Glutamatergic neuron (in vitro differentiated cells): ENCODE data around the gene AVP. TPM values are rescaled to one million over a fixed set of nuclear protein-coding genes. Genes with fewer than 3 reads are reported as not detected.

Experiments used
- DNase-seq: peaks from one replicate; pipeline ENCODE4 v3.0.0; 2022
- H3K27ac Mint-ChIP-seq: one replicate; pipeline ENCODE4 v1.8.0; 2020; ENCODE audit warnings: mild to moderate bottlenecking, mixed read lengths, inconsistent platforms; ENCODE audit not compliant: unreplicated experiment
- H3K27me3 Mint-ChIP-seq: one replicate; pipeline ENCODE4 v1.8.0; 2020; ENCODE audit warnings: mild to moderate bottlenecking, moderate library complexity, mixed read lengths, inconsistent platforms; ENCODE audit not compliant: unreplicated experiment
- H3K36me3 Mint-ChIP-seq: one replicate; pipeline ENCODE4 v1.8.0; 2020; ENCODE audit warnings: mild to moderate bottlenecking, mixed read lengths, inconsistent platforms; ENCODE audit not compliant: unreplicated experiment
- H3K4me1 Mint-ChIP-seq: one replicate; pipeline ENCODE4 v1.8.0; 2020; ENCODE audit warnings: mild to moderate bottlenecking, low read depth, mixed read lengths, inconsistent platforms; ENCODE audit not compliant: unreplicated experiment
- H3K4me3 Mint-ChIP-seq: one replicate; pipeline ENCODE4 v1.8.0; 2020; ENCODE audit warnings: mild to moderate bottlenecking, mixed read lengths, inconsistent platforms; ENCODE audit not compliant: unreplicated experiment
- H3K9me3 Mint-ChIP-seq: one replicate; pipeline ENCODE4 v1.8.0; 2020; ENCODE audit warnings: mild to moderate bottlenecking, moderate library complexity, mixed read lengths, inconsistent platforms; ENCODE audit not compliant: unreplicated experiment
- total RNA-seq: library from RNA; stranded (reverse); fragmentation: NEBNext Ultra II Directional; extraction: Animal tissue kit (Norgen Biotek cat#: 25700); gene quantifications from one replicate; pipeline ENCODE4 v1.2.1, GENCODE V29; 2021; ENCODE audit not compliant: unreplicated experiment
- TF ChIP-seq, protein P1 (sequence below): fragments of 200-600 bp; sonication (generic); IDR thresholded peaks from one replicate; pipeline ENCODE4 v1.5.0; 2021; ENCODE audit not compliant: partially characterized antibody, unreplicated experiment

The AVP gene
- total RNA-seq, 1 donor from 2014 or later = not detected

DNA sequence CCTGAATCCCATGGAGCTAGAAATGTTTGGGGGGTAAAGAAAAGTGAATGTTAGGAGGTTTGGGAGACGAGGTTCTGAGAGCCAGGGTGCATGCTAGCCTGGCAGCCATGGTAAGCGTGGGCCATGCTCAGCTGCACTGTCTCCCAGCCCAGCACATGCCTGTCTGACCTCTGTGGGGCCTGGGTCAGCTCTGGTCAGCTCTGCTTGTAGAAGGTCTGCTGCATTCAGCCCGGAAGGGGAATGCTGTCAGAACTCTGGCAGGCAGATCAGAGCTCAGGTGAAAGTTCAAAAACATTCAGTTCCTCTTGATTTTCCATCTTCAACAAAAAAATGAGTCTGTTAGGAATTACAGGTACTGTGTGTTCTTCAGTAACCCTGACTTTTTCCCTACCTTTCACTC lies 46.9 kb downstream of the AVP start:
- DNase-seq = no peak
- TF ChIP-seq, protein P1, sequence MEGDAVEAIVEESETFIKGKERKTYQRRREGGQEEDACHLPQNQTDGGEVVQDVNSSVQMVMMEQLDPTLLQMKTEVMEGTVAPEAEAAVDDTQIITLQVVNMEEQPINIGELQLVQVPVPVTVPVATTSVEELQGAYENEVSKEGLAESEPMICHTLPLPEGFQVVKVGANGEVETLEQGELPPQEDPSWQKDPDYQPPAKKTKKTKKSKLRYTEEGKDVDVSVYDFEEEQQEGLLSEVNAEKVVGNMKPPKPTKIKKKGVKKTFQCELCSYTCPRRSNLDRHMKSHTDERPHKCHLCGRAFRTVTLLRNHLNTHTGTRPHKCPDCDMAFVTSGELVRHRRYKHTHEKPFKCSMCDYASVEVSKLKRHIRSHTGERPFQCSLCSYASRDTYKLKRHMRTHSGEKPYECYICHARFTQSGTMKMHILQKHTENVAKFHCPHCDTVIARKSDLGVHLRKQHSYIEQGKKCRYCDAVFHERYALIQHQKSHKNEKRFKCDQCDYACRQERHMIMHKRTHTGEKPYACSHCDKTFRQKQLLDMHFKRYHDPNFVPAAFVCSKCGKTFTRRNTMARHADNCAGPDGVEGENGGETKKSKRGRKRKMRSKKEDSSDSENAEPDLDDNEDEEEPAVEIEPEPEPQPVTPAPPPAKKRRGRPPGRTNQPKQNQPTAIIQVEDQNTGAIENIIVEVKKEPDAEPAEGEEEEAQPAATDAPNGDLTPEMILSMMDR = no peak
- H3K36me3 Mint-ChIP-seq = no peaks in the 10 kb centered on the region
- peaks cover 10% of the 10 kb centered on the region for H3K4me1 Mint-ChIP-seq
- no peak overlapping the region for H3K4me3 Mint-ChIP-seq
- H3K27ac Mint-ChIP-seq = no peak overlapping the region
- peaks cover 7% of the 10 kb centered on the region for H3K27me3 Mint-ChIP-seq
- H3K9me3 Mint-ChIP-seq = peaks cover 5% of the 10 kb centered on the region

DNA sequence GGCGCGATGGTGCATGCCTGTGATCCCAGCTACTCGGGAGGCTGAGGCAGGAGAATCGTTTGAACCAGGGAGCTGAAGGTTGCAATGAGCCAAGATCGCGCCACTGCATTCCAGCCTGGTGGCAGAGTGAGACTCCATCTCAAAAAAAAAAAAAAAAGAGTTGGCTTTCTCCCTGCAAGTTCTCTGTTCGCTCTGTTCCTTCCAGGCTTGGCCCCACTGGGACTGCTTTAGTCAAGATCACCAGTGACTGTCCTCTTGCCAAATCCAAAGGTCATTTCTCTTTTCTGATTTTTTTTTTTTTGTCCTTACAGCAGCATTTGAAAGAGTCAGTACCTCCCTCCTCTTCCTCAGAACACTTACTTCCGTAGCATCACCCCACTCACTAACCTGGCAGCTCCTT lies 51.9 kb downstream of the AVP start:
- DNase-seq = no peak
- TF ChIP-seq, protein P1 = no peak
- no peaks in the 10 kb centered on the region for H3K9me3 Mint-ChIP-seq
- no peaks in the 10 kb centered on the region for H3K4me1 Mint-ChIP-seq
- H3K27me3 Mint-ChIP-seq = peaks cover 4% of the 10 kb centered on the region
- H3K36me3 Mint-ChIP-seq = no peaks in the 10 kb centered on the region
- no peak overlapping the region for H3K4me3 Mint-ChIP-seq
- no peak overlapping the region for H3K27ac Mint-ChIP-seq

Other genes with a start within 250 kb of the AVP start
- gene PCED1A, start 244.1 kb downstream of the AVP start, total RNA-seq = 41.6 TPM
- gene VPS16, start 244.0 kb downstream of the AVP start, total RNA-seq = 46.3 TPM
- 59.5 TPM for gene PTPRA, start 211.2 kb downstream of the AVP start, total RNA-seq
- 1.2 TPM for gene GNRH2, start 41.1 kb downstream of the AVP start, total RNA-seq
- 30.0 TPM for gene MRPS26, start 38.7 kb downstream of the AVP start, total RNA-seq
- not detected for gene OXT, start 13.1 kb downstream of the AVP start, total RNA-seq
- 19.5 TPM for gene FASTKD5, start 75.1 kb upstream of the AVP start, total RNA-seq
- 8.6 TPM for gene UBOX5, start 75.1 kb upstream of the AVP start, total RNA-seq
- 56.8 TPM for gene LZTS3, start 88.8 kb upstream of the AVP start, total RNA-seq
- 59.3 TPM for gene DDRGK1, start 120.0 kb upstream of the AVP start, total RNA-seq
- gene ITPA, start 124.8 kb upstream of the AVP start, total RNA-seq = 72.1 TPM
- gene SLC4A11, start 154.5 kb upstream of the AVP start, total RNA-seq = 27.2 TPM